GM19324 (cell line): ENCODE results near the gene UNC119.

Source experiments
- ATAC-seq: cut with Tn5 transposase; IDR thresholded peaks from one replicate; pipeline ENCODE4 v1.9.1; 2021; ENCODE audit warnings: mild to moderate bottlenecking, moderate library complexity; ENCODE audit not compliant: unreplicated experiment, low FRiP score

Gene UNC119

GRCh38 chr17:28501421-28502284 is 50.8 kb downstream of the UNC119 start:
- ATAC-seq: no peak

- ATAC-seq: no peak
Measured at GRCh38 chr17:28500712-28501379, 51.6 kb downstream of the UNC119 start.

GRCh38 chr17:28499684-28500357 is 52.6 kb downstream of the UNC119 start:
- no peak for ATAC-seq

- no peak for ATAC-seq
Measured at GRCh38 chr17:28499364-28499664, 53.1 kb downstream of the UNC119 start.

GRCh38 chr17:28498652-28499363 is 53.6 kb downstream of the UNC119 start:
- ATAC-seq: no peak

- no peak for ATAC-seq
Measured at GRCh38 chr17:28497931-28498330, 54.5 kb downstream of the UNC119 start.
